HG03095 (cell line): ENCODE data around the gene LYRM4.

ENCODE experiments used
- ATAC-seq: cut with Tn5 transposase; IDR thresholded peaks from one replicate; pipeline ENCODE4 v1.9.1; 2021; ENCODE audit warnings: moderate library complexity; ENCODE audit not compliant: unreplicated experiment

LYRM4 gene

DNA sequence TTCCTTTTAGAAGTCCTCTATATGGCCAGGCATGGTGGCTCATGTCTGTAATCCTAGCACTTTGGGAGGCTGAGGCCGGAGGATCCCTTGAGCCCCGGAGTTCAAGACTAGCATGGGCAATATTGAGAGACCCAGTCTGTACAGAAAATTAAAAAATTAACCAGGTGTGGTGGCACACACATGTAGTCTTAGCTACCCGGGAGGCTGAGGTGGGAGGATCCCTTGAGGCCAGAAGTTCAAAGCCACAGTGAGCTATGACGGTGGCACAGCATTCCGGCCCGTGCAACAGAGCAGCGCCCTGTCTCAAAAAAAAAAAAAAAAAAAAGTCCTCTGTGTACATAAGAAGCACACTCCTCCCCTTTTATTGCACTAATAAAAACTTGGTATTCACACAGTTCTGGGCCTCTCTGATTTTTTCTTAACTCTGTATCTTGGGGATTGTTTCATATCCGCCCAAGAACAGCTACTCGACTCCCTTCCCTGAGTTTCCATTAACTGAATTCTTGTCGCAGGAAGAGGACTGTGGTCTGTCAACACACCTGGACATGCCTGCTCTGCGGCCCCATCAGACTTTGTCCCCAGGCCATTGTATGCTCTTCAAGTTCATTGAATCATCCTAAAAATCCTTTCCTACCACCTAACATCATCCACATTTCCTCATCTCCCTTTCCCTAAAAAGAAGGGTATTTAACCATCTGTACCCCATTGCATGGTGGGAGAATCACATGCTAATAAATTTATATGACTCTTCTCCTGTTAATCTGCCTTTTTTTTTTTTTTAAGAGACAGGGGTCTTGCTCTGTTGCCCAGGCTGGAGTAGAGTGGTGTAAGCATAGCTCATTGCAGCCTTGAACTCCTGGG is 201.5 kb downstream of the LYRM4 start:
- no peak for ATAC-seq
